CD4-positive, alpha-beta T cell treated with Interleukin-15 for 4 hours (primary cell): ENCODE measurements around the gene TMEM273.

Experiments
- DNase-seq: peaks from one replicate; pipeline ENCODE4 v3.0.0-alpha.2; 2020; ENCODE audit warnings: low spot score

Gene TMEM273, protein sequence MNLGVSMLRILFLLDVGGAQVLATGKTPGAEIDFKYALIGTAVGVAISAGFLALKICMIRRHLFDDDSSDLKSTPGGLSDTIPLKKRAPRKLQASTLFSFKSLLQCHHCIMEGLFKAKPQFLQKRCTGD

DNA sequence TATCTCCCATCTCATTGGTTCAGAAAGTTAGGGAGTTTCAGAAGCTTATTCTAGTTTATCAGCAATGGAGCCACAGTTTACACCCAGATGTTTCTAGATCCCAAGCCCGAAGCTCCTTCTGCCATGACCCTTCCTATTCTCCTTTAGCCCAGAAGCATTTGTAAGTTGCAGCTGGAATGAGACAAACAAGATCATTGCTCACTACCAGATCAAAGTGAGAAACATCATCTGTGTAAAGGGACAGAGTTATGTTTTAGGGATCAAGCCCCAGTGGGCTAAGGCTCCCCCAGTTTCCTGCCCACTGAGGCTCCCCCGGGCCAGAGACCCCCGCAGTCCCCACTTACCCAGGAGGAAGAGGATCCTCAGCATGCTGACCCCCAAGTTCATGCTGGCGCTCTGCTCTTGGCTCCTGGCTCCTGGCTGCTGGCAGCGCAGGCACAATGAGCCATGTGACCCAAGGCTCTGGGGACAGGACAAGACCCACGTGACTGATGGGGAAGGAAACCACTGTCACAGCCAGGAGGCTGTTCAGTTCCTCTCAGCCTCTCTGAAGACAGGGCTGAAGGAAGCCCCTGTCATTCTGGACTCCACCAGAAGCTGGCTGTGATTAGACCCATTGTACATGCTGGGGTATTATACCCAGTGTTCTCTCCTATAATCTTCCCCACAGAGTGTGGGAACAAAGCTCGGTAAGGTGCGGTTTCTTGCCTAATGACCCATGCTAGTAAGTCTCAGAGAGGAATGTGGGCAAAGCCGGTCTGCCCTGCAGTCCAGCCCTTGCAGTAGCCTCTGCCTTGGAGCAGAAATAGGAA lies at the start of gene TMEM273:
Gene TMEM273, minus strand, starts transcription at position 442 of the 812 bp plus-strand sequence. Its CDS starts 55 bp downstream, at position 387.
- DNase-seq, result peak; percentile 55

DNA sequence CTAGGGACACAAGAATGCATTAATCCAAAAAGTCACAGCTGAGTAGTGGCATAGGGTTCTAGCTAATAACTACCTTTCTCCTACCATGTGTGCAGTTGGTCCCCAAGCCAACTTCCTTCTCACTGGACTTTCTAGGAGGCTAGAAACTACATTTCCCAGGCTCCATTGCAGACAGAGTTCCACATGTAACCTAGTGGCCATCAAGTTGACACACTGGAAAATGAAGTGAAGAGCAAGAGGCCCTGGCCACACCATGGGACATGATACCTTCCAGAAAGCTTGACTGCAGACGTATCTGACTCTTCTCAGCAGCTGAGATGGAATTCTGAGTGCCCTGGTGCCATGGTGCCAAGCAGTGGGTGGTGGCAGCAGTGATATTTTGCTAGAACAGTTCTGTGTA lies 49.8 kb upstream of the TMEM273 start:
- no peak for DNase-seq

DNA sequence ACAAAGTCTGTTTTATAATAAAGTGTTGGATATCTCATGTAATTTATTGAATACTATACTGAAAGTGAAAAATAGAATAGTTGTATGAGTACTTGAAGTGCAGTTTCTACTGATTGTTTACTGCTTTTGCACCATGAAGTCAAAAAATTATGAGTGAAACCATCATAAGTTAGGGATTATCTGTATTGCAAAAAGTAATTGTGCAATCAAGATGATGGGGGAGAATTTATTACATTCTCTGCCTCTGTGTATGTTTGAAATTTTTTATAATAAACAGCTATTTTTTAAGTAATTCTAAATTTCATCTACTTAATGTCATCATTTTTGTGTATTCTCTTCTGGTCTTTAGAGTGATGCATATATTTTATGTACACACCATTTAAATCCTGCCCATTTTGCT lies 47.2 kb upstream of the TMEM273 start:
- DNase-seq, result no peak

DNA sequence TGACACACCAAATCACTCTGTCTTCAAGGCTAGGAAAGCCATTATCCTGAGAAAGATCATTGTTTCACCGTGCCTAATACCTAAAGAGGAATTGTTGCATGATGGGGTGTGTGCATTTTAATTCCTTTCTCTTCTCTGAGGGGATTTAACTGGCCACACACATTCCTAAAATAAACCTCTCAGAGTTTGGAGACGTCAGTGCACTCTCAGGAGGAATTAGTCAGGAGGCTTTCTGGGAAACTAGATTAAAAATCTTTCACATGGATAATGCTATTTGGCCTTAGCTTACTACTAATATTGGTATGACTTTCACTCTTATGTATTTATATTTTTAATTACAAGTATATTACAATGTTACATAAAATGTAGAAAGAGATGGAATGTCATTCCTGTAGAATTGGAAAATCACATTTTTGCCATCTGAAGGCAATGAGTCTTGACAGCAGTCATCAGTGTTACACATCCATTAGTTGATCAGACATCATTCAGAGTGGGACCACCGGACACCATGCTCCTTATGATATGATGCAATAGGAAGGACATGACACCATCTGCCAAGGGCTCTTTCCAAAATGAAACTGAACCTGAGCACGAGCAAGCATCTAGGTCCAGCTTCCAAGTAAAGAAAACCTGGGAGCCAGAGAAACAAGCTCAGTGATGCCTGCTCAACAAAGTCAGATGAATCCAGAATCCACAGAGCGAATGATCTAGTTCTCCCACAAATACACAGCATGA lies 43.1 kb upstream of the TMEM273 start:
- DNase-seq, result no peak

DNA sequence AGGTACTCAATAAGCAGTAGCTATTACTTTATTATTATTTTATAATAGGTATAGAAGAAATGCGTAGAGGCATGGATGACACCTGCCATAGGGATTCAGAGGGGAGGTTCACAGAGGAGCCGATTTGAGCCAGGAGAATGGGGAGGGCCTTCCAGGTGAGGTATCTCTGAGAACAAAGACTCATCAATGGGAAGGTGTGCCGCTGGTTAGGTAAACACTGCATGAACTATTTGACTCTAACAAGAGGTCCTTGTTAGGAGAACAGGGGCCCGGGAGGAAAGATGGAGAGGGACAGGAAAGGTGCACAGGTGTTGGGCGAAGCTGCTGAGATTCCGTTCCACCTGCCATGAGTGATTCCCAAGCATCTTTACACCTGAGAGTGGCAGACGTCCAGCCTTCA lies 41.8 kb upstream of the TMEM273 start:
- DNase-seq, result no peak

DNA sequence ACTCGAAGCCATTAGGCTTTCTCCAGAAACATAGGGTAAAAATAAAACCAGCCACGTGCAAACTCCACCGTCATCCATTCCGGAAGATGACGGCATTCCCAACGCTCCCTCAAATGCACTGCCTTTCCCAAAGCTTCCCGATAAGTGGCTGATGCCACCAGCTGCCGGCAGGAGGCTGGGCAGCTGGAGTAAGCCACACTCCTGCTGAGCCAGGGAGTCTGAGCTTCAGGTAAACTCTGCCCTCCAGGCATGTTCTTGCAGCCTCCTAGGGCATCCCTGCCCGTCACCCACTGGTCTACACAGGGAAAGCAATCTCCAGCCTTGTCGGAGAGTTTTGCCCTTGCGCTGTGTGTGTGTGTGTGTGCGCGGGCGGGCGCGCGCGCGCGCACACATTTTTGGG lies 40.5 kb upstream of the TMEM273 start:
- DNase-seq, result no peak

DNA sequence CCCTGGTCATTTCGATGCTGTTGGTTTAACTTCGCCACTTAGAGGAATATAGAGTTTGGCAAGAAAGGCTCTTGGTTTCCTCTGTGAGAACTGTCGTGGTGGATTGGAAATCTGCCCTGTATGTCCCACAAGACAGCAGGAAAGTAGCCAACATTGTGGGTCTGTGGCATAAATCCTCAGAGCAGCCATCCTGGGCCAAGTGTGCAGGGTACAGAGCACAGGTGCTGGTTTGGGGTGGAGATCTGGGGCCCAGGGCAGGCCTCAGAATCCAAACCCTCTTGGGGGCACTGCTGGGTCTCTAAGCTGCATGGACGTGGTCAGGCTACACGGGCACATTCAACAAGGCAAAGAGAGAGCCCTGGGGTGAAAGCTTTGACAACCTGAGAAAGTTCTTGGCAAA lies 39.2 kb upstream of the TMEM273 start:
- no peak for DNase-seq

DNA sequence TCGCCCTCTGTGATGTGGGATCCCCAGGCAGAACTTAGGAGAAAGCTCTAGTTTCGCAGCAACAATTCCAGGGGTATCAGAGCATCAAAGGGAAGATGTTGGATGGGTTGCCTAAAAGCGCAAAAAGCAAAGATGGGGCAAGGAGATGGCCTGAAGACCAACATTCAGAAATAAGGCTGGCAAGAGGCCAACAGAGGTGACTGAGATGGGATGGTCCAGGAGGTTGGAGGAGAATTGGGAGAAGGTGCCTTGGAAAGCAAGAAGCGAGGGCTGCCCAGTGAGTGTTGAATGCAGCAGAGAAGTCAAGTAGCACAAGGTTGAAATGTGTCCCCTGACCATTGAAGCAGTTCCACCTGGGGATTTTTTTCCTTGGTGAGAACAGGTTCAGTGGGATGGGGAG lies 38.4 kb upstream of the TMEM273 start:
- DNase-seq, result no peak

DNA sequence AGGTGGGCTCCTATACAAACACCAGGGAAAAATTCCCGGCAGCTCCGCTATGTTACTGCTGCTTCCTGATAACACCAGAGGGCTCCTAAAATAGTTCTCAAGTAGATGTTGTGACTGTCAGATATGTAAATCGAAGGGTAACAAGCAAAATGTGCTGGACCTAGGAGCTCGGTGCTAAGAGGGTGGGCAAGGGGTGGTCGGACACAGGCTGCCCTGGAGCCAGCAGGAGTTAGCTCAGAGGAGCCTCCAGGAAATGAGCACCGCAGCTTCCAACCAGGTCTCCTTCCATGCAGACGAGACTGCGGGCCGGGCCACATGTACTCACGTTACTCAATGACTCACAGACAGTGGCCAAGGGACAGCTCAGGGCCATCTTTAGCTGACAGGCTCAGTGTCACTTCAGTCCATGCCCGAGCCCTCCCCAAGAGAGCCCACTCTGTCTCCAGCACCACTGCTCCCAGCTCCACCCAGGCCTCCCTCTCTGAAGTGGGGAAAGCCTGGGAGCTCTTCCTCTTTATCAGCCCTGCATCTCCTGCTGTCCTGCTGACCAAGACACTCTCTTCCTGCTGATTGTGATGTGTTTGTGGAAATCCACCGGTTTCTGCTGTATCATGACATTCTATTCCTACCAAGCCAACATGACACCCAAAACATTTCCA lies 37.2 kb upstream of the TMEM273 start:
- DNase-seq, result no peak

DNA sequence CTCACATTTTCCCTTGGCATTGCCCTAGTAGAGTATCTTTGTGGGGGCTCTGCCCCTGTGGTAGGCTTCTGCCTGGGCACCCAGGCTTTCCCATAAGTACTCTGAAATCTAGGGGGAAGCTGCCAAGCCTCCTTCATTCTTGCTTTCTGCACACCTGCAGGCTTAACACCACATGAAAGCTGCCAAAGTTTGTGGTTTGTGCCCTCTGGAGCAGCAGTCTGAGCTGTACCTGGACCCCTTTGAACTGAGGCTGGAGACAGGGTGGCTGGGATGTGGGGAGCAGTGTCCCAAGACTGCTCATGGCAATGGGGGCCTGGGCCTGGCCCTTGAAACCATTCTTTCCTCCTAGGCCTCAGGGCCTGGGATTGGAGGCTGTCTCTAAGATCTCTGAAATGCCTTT lies 35.0 kb upstream of the TMEM273 start:
- DNase-seq, result no peak

DNA sequence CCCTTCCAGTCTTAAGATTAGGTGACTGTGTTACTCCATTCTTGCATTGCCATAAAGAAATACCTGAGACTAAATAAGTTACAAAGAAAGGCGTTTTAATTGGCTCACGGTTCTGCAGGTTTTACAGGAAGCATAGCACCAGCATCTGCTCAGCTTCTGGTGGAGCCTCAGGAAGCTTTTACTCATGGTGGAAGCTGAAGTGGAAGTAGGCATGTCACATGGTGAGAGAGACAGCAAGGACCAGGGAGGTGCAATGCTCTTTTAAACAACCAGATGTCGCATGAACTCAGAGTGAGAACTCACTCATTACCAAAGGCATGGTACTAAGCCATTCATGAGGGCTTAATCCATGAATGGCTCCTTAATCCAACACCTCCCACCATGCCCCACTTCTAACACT lies 34.0 kb upstream of the TMEM273 start:
- DNase-seq, result no peak

DNA sequence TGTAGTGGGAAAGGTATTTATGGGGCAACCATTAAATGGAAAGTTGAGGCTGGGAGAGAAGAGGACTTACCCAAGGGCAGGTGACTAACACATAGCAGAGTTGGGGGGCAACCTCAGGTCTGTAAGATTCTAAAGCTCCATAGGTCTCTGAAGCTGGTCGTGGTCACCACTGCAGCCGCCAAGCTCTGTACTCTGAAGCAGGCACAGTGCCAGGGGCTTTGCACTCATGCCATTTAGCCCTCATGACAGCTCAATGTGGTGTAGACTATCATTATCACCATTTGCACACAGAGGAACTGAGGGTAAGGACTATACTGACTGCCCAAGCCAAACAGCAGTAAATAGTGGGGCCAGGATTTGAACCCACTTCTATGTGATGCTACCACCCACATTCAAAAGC lies 32.5 kb upstream of the TMEM273 start:
- DNase-seq, result no peak

DNA sequence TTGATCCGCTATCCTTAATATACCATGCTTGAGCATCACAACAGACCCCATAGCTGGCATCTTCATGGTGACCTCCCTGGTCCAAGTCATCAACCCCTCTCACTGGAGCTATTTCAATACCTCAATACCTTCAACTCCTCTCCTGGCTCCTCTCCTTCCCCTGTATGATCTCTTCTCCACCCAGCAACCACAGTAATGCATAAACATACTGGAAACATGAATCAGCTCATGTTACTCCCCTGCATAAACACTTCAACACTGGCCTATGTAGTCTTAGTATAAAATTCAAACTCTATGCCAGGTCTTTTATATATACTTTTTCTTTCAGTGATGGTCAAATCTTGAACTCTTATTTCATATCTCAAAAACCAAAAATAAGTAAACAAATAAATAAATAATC lies 31.8 kb upstream of the TMEM273 start:
- DNase-seq, result no peak

DNA sequence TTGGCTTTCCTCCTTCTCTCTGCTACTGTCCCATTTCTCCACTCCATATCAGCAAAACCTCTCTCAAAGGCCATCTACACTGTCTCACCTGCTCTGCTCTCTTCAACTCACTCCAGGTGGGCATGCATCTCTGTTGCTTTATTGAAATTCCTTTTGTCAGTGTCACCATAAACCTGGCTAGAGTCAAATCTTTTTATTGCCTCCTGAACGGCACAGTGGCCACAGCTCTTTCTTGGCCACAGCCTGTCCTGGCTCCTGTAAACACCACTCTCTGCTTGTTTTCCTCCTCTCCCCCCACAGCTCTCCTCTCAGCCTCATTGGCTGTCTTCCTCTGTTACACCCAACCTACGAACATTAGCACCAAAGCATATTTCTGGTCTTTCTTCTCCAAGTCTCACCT lies 31.1 kb upstream of the TMEM273 start:
- no peak for DNase-seq

DNA sequence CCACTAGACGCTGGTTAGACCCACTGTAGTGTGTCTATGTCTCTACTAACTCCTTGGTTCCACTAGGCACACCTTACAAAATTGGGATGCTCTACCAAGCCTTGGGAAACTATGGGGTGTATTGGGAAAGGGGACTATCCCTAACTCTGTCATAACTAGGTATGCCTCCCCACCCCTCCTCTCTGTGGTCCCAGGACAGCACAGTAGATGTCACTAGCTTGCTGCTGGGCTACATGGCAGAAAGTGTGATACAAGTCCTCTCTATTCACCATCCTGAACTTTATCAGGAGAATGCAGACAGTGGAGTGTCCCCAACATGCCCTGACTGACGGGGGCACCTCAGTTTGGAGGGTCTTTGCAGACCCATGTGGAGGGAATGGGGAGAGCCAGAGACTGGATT lies 30.3 kb upstream of the TMEM273 start:
- no peak for DNase-seq

DNA sequence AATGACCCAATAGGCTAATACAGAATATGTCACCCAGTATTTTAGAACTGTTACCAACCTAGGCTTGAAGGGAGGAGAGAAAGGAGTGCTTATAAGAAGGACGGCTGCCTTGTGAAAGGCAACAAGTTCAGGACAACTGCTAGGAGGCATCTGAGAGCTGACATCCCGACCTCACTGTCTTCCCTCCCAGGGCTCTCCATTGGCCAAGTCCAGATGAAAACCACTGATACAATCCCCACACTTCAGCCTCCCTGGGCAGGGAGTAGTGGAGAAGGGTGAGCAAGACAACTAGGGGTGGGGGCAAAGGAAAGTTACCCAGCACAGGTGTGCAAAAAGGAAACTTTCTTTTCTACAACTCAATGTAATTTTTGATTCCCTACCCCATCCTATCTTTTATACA lies 29.5 kb upstream of the TMEM273 start:
- DNase-seq, result no peak

DNA sequence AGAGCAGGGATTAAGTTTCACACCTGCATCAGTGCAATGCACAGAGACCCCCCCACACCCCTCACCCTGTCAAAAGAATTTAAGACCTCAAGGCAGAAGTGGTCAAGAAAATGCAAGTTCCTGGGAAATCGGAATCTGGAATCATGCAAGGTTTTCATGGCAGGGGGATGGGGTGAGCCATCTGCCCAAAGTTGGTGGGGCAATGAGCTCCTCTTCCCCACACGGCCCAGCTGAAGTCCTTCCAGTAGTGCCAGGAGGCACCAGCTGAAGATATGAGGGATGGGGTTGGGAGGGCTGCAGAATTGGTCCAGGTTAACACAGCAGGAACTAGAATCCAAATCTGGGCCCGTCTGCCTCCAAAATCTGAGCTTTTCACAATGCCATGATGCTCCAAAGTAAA lies 25.0 kb upstream of the TMEM273 start:
- no peak for DNase-seq

DNA sequence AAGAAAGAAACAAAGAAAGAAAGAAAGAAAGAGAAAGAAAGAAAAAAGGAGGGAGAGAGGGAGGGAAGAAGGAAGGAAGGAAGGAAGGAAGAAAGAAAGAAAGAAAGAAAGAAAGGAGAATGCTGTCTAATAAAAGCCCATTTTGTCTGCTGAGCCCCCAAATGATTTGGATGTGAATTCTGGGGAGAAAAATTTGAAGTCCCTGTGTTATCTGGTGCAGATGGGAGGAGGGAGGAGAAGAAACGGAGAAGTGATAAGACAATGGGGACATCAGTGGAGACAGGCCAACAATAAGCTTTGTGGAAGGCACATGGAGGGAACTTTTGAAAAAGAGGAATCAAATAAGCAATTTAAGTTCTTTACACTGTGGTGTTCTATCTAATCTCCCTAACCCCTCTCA lies 24.6 kb upstream of the TMEM273 start:
- no peak for DNase-seq

DNA sequence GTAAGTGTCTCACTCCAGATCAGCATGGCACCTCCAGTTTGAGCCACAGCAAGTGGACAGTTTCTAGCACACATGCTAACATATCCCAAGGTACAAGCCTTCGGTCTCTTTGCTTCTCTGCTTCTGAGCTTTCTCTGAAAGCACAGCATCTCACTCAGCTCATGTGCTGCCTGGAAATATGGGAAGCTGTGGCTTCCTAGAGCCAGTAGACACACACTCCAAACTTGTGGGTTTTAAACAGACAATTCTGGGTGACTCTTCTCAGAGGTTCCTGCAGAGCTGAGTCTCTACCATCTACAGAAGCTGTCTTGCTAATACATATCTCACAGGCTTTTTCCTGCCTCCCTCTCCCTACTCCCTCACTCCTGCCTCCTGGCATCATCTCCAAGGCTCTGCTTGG lies 23.9 kb upstream of the TMEM273 start:
- DNase-seq, result no peak

DNA sequence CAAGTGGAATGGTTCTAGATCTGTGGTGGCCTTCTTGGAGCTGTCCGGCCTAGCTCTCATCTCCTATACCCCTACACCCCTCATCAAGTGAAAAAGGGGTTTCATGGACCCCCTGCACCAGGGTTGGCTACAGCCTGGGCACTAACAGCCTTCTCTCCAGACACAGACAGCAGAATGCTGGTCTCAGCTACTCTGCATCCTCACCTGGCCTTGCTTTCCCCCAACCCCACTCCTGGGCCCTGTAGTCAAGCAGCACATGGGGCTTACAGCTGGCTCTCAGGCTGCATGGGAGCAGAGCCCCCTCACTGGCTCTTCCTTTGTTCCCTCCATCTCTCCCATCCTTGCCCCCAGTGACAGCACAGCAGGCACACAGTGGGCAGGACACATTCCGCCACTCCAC lies 20.8 kb upstream of the TMEM273 start:
- DNase-seq, result no peak

DNA sequence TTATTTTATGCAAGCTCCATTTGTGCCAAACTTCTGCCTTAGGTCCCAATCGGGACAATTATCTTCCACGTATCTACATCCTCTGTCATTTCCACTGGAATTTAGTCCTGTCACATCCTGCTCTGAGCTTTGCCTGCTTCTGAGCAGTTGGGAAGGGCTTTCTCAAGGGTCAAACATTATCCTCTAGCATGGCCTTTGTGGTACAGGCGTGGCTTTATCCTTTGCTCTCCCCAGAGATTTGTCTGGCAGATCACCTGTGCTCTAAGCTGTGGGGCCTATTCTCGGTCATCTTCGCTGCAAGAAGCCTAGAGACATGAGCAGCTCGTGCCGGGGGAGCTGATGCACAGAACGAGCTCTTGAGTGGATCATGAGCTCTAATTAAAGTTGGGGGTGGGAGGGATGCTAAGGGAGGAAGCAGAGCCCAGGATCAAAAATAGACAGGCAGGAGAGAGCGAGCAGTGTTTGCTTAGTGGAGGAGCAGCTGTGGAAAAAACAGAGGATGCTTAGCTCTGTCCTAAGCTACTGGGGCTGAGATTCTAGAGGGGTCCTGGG lies 19.8 kb upstream of the TMEM273 start:
- DNase-seq, result no peak

DNA sequence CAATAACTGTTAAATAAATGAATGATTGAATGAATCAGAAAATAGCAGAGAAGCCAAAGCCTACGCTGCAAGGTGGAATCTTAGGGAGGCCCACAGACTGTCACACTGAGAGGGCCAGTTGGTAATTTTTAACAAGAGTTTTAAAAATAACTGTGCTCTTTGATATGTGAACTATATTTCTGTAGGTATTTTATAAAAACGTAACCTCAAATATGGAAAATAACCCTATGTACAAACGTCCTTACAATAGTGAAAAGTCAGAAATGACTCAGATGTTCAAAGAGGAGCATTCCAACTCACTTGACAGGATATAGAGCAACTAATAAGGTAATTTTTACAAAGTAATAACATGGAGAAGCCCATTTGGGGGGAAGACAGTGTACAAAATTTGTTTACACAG lies 18.9 kb upstream of the TMEM273 start:
- no peak for DNase-seq

DNA sequence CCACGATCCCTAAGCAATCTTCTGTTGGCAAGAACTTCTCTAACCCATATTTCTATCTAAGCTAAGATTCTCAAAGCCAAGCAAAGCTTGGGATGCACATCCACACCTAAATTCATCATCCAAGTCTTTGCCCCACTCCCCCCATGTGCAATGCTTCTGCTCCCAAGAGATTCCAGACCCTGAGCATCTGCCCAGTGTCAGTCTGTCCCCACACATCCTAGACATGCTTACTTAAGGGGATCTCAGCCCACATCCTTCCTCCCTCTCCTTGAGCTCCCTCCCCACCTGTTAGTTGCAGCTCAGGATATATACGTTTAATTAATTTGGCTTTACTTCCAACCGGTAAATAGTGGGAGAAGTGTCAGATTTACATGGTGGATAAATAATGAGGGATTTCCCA lies 17.0 kb upstream of the TMEM273 start:
- DNase-seq, result no peak
